Measurements from ENCODE around the gene PSD2. TPM values are rescaled to one million over a fixed set of nuclear protein-coding genes. Genes with fewer than 3 reads are reported as not detected.

Gene PSD2
- total RNA-seq, 1 experiment from 2014 or later = 0.22 TPM

- H3K36me3 Mint-ChIP-seq (ENCODE audit: insufficient read depth in 1 of 3, low read depth in 3 of 3) = peaks cover 0 to 6% (median 0%) of the 10 kb centered on the region in 3 experiments; a peak in 2 of 7 replicates
- no peak overlapping the region for H3K4me3 Mint-ChIP-seq
- Histone ChIP-seq H3K4me2 (ENCODE audit: insufficient read depth, insufficient read length, low read length) (no peak overlapping the region), H3K79me2 (ENCODE audit: insufficient read depth, low read length) (no peaks in the 10 kb centered on the region), H3K14ac (ENCODE audit: insufficient read depth, low read length) (no peak overlapping the region), H4K91ac (ENCODE audit: insufficient read length, low read depth, low read length) (no peak overlapping the region), H3K23me2 (ENCODE audit: insufficient read length, low read depth, low read length, poor library complexity, severe bottlenecking) (no peaks in the 10 kb centered on the region), H4K8ac (replicated peaks; ENCODE audit: insufficient read length, low read depth, low read length) (no peak overlapping the region), H2AFZ (ENCODE audit: low read length) (no peak overlapping the region), H4K5ac (ENCODE audit: insufficient read length, low read depth, low read length) (no peak overlapping the region), H2BK120ac (ENCODE audit: low read depth, low read length, poor library complexity, severe bottlenecking) (no peak overlapping the region), H2BK5ac (ENCODE audit: insufficient read length, low read length) (no peak overlapping the region), H2BK15ac (ENCODE audit: low read depth, low read length) (no peak overlapping the region), H4K20me1 (ENCODE audit: control insufficient read depth, insufficient read depth, insufficient read length) (no peaks in the 10 kb centered on the region), H2AK5ac (ENCODE audit: insufficient read length, low read length) (no peak overlapping the region), H3K9ac (ENCODE audit: extremely low read depth, insufficient read length, low read length) (no peak overlapping the region), H3K79me1 (ENCODE audit: insufficient read depth, low read depth, low read length, poor library complexity, severe bottlenecking) (no peaks in the 10 kb centered on the region), H2BK20ac (ENCODE audit: low read depth, low read length, poor library complexity, severe bottlenecking) (no peak overlapping the region), H3K4me1 (ENCODE audit: insufficient read depth, low read length) (no peaks in the 10 kb centered on the region), H3K4ac (ENCODE audit: low read depth, low read length) (no peak overlapping the region), H3T11ph (ENCODE audit: low read length) (no peak overlapping the region), H3K23ac (ENCODE audit: insufficient read length, low read depth, low read length) (no peak overlapping the region), H3K18ac (ENCODE audit: insufficient read length, low read depth, low read length) (no peak overlapping the region), H3K27ac (ENCODE audit: insufficient read length, low read depth, low read length) (no peak overlapping the region), H3K9me3 (ENCODE audit: control insufficient read depth, low read depth, low read length) (no peaks in the 10 kb centered on the region), H2BK12ac (ENCODE audit: insufficient read length, low read depth, low read length) (no peak overlapping the region), H3K27me3 (ENCODE audit: insufficient read depth, low read length) (no peaks in the 10 kb centered on the region), H3K56ac (ENCODE audit: insufficient read length, low read depth, low read length) (no peak overlapping the region)
- H3K27me3 Mint-ChIP-seq (ENCODE audit: low read depth) = peaks cover 14% of the 10 kb centered on the region
- peak; percentile 58 for DNase-seq
- TF ChIP-seq CTCF (conservative IDR thresholded peaks at IDR 0.05) = no peak
- no CpG with 5 or more reads among the region's 6 CpGs for WGBS (ENCODE audit: extremely low coverage, insufficient read length, low lambda C conversion rate)
- H3K4me1 Mint-ChIP-seq = peaks cover 17 to 25% of the 10 kb centered on the region in 2 experiments
- H3K27ac Mint-ChIP-seq = no peak overlapping the region
- H3K9me3 Mint-ChIP-seq = peaks cover 3 to 7% of the 10 kb centered on the region in 2 experiments; a peak in 4 of 5 replicates
Measured at GRCh38 chr5:139877129-139877597, 81.6 kb downstream of the PSD2 start.

Measured in H9 (cell line).